ENCODE results near the gene TMEM151B.
A peak's percentile ranks its signal among the peaks of the same experiment; 100 is the strongest.

TMEM151B gene

GRCh38 chr6:44269178-44269920 is 901 bp upstream of the TMEM151B start:
- TF ChIP-seq CTCF (conservative IDR thresholded peaks at IDR 0.05), result no peak
- no peak overlapping the region for H3K27ac ChIP-seq

- H3K27ac ChIP-seq, result peak overlapping the region; percentile 46; the same call in 1 of the 2 replicates
- TF ChIP-seq CTCF (conservative IDR thresholded peaks at IDR 0.05), result peak; percentile 19; the same call in 1 of the 2 replicates
Measured at GRCh38 chr6:44270526-44271405, 516 bp downstream of the TMEM151B start.

- no peak for TF ChIP-seq CTCF (conservative IDR thresholded peaks at IDR 0.05)
- no peak overlapping the region for H3K27ac ChIP-seq
Measured at GRCh38 chr6:44271406-44271723, 1.1 kb downstream of the TMEM151B start.

GRCh38 chr6:44271914-44272313 is 1.7 kb downstream of the TMEM151B start:
- TF ChIP-seq CTCF (conservative IDR thresholded peaks at IDR 0.05), result no peak
- H3K27ac ChIP-seq, result no peak overlapping the region

GRCh38 chr6:44272529-44272928 is 2.3 kb downstream of the TMEM151B start:
- no peak overlapping the region for H3K27ac ChIP-seq
- no peak for TF ChIP-seq CTCF (conservative IDR thresholded peaks at IDR 0.05)

- no peak for TF ChIP-seq CTCF (conservative IDR thresholded peaks at IDR 0.05)
- H3K27ac ChIP-seq, result no peak overlapping the region
Measured at GRCh38 chr6:44272999-44273566, 2.8 kb downstream of the TMEM151B start.

- no peak overlapping the region for H3K27ac ChIP-seq
- TF ChIP-seq CTCF (conservative IDR thresholded peaks at IDR 0.05), result no peak
Measured at GRCh38 chr6:44273617-44274016, 3.4 kb downstream of the TMEM151B start.

Measured in VCaP (cell line).